Stimulated activated CD8-positive, alpha-beta memory T cell treated with anti-CD3 and anti-CD28 coated beads, Interleukin-12 subunit alpha, Interleukin-12 subunit beta, amount 100 ng/mL, for 4 hours (primary cell): ENCODE results near the gene ZNF555.
"Not testable (repeated sequence)": the region's sequence is repeated elsewhere in the genome, so short reads cannot be mapped to it uniquely, and the experiment has no call there.

ENCODE experiments used
- DNase-seq: peaks from one replicate; pipeline ENCODE4 v3.0.0-alpha.2; 2020; ENCODE audit warnings: low read depth

The ZNF555 gene

DNA sequence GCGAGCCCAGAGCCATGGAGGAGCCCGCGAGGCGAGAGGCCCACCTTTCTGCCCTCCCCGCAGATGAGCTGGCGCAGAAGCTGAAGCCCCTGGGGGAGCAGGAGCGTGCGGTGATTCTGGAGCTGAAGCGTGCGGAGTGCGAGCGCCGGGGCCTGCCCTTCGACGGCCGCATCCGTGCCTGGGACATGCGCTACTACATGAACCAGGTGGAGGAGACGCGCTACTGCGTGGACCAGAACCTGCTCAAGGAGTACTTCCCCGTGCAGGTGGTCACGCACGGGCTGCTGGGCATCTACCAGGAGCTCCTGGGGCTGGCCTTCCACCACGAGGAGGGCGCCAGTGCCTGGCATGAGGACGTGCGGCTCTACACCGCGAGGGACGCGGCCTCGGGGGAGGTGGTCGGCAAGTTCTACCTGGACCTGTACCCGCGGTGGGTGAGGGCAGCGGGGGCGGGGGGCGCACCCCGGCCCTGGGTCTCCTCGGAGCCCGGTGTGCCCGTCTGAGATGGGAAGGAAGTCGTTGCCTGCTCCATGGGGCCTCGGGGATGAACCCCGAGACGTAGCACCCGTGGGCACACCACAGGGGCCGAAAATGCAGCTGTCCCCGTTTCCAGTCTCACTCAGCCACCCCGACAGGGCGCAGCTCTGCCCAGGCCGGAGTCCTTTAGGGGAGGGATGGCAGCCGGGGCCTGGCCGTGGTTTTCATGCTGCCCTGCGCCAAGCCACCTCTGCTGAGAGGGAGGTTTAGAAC lies 33.7 kb upstream of the ZNF555 start:
- DNase-seq: no peak

DNA sequence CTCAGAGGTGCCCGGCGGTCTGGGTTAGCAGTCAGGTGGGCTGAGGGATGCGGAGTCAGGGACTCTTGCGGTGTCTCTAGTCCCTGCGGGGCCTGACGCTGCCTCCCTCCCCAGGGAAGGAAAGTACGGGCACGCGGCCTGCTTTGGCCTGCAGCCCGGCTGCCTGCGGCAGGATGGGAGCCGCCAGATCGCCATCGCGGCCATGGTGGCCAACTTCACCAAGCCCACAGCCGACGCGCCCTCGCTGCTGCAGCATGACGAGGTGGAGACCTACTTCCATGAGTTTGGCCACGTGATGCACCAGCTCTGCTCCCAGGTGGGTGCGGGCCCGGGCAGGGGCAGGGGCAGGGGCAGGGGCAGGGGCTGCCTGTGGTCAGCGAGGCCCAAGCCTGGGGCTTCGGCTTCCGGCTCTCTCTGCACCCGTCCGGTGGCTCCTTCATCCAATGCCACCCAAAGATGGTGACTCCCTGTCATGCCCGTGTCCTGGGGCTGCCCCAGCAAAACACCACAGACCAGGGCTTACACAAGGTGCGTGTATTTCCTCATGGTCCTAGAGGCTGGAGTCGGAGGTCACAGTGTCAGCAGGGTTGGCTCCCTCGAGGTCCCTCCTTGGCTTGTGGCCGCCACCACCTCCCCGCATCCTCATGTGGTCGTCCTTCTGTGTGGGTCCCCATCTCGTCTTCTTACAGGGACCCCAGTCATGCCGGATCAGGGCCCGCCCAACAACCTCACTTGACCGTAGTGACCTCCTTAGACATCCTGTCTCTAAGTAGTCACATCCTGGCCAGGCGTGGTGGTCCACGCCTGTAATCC lies 32.9 kb upstream of the ZNF555 start:
- DNase-seq: no peak

DNA sequence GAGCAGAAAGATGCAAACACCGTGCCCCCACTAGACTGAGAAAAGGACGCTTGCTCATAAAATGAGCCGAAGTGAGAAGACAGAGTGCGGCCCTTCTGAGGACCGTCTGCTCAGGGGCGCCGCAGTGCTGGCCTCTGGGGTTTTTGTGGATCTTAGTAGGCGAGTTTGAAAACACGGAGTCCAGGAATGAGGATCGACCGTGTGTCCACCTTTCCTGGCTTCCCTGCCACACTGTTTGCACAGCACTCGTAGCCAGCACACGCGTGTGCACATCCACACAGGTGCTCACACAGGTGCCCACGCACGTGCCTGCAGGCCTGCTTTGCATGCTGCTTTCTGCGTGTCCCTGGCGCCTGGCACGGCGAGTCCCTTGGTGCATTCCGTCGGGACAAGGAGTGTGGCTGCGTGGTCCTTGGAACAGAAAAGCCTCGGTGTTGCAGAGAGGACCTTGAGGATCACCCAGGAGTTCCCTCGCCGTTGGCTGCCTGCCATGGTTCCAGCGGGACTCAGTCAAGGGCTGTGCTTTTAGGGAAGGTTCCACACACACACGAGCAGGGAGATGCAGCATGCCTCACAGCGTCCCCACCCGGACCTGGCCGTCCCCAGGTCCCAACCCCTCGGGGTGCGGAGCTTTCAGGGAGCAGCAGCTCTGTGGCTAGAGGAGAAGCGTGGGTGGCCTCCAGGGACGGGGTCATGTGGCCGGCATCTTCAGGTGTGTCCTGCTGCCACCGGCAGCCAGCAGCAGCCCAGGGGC lies 31.7 kb upstream of the ZNF555 start:
- DNase-seq: no peak

DNA sequence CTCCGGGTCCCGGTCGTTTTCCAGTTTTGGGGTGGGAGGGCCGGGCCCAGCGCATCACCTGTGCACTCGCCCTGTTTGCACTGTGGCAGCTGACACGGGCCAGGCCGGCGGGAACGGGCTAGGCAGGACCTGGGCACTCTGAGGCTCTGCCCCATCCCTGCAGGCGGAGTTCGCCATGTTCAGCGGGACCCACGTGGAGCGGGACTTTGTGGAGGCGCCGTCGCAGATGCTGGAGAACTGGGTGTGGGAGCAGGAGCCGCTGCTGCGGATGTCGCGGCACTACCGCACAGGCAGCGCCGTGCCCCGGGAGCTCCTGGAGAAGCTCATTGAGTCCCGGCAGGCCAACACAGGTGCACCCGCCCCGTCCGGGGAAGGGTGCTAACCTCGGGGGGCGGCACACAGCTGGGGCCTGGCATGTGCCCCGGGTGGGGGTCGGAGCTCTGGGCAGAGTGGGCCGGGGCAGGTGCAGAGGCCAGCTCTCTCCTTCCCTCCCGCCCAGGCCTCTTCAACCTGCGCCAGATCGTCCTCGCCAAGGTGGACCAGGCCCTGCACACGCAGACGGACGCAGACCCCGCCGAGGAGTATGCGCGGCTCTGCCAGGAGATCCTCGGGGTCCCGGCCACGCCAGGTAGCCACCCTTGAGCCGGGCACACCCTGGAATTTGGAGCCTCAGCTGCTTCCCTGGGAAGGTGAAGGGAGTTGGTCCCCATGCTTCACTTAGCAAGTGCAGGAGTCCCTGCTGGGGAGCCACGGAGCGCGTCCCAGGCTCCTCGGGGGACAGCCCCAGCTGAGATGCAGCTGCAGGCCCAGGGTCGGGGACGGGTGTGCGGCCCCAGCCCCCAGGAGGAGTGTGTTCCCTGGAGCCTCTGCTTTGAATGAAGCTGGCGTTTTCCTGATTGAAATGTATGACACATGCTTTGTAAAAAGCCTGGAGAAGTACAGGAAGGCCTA lies 30.9 kb upstream of the ZNF555 start:
- DNase-seq: no peak

DNA sequence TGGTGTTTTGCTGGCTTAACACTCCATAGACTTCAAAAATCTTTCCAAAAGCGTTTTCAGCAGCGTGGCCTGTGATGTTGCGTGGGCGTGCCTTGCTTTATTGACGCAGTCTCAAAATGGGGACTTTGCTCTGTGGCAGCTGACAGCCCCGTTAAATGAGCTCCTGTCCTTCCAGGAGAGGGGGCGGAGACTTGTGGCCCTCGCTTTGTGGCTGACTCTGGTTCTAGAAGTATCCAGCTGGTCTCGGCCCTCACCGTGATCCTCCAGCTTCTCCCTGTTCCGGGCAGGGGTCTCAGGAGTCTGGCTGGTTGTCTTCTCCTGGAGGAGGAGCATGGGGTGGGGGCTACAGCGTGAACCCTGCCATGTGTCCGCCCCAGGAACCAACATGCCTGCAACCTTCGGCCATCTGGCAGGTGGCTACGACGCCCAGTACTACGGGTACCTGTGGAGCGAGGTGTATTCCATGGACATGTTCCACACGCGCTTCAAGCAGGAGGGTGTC lies 30.0 kb upstream of the ZNF555 start:
- DNase-seq: no peak

DNA sequence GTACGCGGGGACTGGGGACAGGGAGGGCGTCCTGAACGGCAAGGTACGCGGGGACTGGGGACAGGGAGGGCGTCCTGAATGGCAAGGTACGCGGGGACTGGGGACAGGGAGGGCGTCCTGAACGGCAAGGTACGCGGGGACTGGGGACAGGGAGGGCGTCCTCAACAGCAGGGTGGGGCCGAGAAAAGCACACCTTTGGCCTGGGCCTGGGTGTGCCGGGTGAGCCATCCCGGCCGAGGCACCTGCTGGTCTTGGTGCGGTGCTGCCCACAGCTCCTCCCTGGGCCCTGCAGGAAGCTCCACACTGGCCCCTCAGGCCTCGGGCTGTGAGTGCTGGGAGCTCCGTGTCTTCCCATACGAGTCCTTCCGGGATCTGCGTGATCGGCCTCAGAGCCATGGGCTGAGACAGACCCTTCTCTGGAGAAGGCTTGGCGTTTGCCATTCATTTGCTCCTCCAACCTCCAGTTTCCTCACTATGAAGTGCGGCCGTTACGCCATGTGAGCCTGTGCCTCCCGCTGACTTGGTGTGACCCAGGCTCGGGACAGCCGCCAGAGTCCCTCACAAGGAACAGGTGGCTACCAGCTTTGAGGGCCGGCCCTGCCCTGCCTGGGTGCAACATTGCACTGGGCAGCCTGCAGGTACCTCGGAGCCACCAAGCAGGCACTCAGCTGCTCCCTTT lies 29.4 kb upstream of the ZNF555 start:
- DNase-seq: no peak

DNA sequence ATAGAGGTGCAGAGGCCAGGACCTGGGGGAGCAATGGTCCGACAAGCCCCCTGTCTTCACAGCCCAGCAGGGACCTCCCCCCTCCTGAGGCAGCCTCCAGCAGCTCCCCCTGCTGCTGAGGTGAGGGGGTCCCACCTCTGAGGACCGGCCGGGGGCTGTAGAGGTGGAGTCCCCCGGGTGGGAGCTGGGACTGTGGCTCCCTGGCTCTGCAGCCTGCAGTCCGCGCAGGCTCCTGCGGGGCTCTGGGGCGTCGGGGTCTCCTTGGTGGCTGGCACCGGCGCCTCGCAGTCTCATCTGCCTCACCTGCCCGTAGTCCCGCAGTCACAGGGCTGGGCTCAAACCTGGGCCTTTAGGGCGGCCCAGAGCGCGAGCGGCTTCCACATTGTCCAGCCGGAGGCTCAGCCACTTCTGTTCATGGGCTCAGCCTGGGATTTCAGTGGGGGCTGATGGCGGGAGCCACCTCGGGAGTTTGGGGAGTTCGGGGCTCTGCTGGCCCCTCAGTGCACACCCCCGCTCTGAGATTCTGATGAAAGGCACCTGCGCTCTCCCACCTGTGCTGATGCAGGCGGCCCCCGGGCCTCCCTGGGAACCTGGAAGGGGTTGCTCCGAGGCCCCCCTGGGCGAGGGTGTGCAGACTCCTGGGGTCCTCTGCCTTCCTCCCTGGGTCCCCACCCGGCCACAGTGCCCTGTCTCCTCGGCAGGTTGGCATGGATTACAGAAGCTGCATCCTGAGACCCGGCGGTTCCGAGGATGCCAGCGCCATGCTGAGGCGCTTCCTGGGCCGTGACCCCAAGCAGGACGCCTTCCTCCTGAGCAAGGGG lies 28.7 kb upstream of the ZNF555 start:
- no peak for DNase-seq

DNA sequence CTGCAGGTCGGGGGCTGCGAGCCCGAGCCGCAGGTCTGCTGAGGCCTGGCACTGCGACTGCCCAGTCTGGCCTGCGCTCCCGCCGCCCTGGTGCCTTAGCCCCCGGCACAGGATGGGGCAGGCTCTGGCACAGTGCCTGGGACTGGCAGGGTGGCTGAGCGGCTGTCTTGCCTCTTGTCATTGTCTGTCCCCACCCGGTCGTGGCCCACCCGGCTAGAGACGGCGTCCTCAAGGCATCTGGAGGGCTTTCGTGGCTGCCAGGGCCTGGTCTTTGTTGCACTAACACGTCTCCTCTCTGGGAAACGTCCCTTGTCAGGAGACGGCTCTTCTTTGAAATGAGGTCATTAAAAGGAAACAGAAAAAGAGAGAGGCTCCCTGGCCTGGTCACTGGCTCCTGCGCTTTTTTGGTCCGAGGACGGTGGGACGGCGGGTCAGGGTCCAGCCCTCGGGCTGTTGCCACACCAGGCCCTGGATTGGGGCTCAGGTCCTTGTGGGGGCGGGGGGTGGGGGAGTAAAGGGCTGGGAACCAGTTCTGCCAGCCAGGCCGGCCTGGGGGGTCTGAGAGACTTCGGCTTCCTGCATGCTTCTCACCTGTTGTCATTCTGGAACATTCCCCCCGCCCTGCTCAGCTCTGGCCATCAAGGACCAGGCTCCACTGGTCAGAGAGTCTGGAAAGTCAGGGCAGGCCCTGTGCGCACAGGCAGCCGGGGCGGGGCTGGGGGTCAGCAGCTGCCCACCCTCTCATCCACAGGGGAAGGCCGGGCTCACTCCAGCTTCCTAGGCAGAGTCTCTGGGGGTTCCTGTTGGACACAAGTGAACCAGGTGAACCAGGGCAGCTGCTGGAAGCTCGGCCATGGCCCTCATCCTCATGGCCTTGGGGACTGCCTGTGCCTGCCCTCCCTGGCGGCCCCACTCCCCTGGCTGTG lies 27.8 kb upstream of the ZNF555 start:
- DNase-seq: no peak

DNA sequence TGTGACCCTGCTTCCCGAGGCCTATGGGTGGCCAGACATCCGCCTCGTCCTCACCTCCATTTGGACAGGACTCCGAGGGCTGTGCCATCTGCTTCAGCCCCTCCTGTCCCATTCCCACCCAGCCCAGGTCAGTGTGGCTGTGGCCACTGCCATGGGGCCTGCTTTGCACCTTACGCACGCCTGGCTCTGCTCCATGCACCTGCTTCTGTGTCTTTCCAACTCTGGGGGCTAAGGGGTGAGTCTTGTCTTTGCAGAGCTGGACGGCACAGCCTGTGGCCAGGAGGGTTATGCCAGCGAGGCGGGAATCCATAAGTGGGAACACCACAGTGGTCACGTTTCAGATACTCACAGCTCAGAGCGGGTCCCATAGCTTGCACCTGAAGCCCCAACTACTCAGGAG lies 26.8 kb upstream of the ZNF555 start:
- DNase-seq: no peak

DNA sequence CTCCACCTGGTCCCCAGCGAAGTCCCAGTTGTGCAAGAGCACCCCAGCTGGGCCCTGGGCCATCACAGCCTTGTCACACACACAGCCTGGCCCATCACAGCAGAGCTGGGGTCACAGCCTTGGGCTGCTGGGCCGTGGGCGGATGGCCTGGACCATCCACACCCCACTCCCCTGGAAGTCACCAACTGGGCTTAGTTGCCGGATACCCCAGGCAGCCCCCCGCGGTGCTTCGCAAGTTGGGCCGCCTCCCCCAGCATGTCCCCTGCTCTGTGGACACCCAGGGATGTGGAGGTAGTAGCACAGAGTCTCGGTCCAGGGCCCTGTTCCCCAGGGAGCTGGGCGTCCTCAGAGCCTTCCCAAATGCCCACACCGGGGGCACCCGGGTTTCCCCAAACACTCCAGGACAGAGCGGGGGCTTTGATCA lies 26.1 kb upstream of the ZNF555 start:
- no peak for DNase-seq

DNA sequence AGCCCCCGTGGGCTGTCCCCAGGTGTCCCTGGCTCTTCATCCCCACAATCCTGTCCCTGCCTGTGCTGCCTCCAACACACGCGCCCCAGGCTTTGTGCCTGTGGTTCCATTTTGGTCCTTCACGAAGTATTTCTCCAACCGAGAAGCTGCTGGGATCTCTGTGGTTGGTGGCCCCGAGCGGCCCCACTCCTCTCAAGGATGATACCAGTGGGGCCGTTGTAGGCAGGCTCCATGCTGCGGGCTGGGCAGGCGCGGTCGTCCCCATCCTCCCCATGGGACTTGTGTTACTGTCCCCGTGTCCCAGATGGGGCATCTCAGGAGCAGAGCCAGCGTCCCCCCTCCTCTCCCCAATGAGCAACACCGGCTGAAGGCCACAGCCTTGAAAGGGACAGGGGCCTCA lies 25.4 kb upstream of the ZNF555 start:
- no peak for DNase-seq

DNA sequence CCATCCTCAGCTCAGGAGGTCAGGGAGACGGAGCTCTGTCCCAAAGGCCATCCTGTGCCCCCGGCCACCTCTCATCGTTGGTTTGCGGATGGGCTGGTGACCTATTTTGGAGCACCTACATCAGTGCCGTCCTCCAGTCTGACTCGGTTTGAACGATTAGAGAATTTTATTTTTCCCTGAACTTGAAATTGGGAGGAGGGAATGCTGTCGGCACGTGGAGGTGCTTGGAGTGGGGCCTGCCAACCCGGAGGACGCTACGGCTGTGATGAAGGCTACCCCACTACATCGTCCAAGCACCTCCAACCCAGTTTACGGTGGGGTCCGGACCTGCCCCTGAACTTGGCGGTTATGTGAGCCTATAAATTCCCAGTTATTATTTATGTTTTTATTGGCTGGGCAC lies 24.6 kb upstream of the ZNF555 start:
- DNase-seq: no peak

DNA sequence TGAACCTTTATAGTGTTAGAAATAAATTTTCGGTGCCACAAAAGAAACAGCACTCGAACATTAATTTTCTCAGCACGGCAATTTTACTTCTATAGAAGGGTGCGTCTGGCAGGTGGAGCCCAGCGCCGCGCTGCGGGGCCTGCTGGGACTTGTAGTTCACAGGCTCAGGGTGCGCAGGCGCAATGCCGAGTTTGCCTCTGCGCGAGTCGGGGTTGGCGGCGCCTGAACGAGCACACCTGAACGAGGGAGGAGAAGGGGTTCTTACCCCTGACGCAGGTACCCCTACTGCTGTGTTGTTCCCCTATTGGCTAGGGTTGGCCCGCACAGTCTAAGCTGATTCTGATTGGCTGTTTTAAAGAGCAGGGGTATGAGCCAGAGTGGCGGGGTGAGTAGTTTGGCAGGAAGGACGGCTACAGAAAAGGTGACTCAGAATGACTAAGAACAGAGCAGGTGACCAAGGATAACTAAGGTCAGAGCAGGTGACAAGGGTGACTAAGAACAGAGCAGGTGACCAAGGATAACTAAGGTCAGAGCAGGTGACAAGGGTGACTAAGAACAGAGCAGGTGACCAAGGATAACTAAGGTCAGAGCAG lies 23.9 kb upstream of the ZNF555 start:
- DNase-seq: not testable (repeated sequence)

DNA sequence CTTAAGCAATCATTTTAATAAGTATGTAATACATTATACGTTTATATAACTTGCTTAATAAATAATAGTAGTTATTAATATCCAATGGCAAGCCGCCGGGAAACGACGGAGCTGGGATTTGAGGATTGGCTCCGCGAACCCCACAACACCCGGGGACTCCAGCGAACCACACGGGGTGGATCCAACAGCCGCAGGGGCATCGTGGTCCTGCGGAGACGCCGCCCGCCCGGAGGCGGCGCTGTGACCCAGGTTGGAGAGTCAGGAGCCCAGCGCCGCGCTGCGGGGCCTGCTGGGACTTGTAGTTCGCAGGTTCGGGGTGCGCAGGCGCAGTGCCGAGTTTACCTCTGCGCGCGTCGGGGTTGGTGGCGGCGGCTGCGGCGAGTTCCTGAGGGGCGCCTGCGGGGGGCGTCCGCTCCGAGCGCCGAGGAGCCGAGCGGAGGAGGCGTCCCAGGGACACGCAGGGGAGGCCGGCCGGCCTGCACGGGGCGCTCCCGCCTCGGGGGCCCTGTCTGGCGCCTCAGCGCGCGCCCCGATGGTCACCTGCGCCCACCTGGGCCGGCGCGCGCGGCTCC lies 21.6 kb upstream of the ZNF555 start, which contains the start of gene ZNF554:
TSS of gene ZNF554 (plus strand) at position 329 of the 572 bp plus-strand sequence. CDS start at position 533, 204 bp downstream.
- DNase-seq: peak; percentile 97

DNA sequence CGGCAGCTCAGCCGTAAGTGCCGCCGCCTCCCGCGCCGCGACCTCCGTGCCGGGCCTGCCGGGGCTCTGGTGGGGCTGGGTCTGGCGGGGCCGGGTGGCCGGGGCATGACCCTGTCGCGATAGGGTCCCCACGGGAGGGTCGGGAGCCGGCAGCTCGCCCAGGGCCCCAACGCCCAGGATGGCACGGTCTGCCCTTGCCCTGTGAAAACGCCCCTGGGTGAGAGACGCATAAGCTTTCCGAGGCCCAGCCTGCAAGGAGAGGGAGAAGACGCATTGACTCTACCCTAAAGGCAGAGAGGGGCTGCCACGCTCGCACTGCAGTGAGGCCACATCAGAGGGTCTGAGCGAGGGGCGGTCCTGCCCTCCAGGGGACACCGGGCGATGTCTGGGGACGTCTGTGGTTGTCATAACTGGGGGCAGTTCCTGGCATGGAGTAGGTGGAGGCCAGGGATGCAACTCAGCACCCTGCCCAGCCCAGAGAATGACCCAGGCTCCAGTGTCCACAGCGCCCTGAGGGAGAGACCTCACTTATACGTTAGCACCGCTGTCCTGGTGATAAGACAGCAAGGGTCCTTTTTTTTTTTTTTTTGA lies 21.1 kb upstream of the ZNF555 start:
- no peak for DNase-seq

DNA sequence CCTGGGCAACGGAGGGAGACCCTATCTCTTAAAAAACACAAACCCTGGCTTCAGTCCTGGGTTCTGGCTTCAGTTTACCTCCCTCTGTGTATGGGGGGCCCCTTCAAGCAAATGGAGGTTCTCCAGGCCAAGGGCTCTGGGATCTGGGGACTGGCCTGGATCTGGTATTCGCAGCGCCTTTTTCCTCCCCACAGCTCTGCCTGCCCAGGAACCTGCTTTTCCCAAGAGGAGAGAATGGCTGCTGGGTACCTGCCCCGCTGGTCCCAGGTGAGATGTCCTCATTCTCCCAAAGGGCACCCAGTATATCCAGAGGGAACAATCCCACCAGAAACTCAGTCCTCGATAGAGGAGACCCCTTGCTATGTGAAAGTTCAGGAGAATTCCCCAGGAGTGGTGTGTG lies 18.4 kb upstream of the ZNF555 start:
- DNase-seq: no peak

DNA sequence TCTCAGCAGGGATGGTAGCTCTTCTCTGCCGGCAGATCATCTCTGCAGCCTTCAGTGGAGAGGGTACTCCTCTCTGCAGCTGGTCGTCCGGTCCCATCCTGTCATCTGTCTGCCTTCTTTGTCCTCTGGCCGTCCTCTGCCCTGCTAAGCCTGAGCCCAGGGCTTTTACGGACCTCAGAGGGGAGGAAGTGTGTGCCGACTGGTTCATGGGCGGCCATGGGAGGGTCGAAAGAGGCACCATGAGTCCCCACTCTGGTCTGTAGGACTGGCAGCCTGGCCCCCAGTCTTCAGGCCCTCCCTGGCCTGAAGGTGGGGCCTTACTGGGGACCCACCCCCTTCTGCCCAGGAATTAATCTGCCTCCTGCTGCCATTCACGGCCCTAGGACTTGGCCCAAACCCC lies 17.6 kb upstream of the ZNF555 start:
- no peak for DNase-seq

DNA sequence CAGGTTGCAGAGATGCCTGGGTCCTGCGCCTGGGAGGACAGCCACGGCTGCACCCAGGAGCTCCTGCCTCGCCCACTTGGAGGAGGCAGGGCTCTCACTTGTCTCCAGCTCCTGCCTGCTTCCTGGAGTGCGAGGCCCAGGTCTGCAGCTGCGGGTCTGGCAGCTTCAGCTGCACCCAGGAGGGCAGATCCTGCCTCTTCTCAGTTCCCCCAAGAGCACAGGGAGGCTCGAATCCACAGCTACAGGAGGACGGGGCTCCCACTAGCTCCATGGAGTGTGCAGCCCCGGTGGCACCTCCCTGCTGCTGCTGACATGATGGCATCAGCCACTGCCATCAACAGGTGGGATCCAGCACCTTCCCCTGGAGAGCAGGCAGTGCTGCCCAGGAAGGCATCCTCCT lies 17.1 kb upstream of the ZNF555 start:
- no peak for DNase-seq
